Spleen (tissue), 7 donors: ENCODE measurements around the gene ITCH.

ENCODE experiments used
- CTCF ChIP-seq, 11 experiments: fragments of 200-600 bp in 7 of 11; fragments of 450-650 bp in 4 of 11; sonication (generic) in 4 of 11; IDR thresholded peaks in 8 of 11; conservative IDR thresholded peaks in 3 of 11; 1 replicate in 7 of 11; 2 replicates in 4 of 11; pipeline versions ENCODE4 v1.4.0 to v1.8.0; 2016 to 2021; ENCODE audit warnings: antibody characterized with exemption in 11 of 11, inconsistent platforms in 4 of 11, mild to moderate bottlenecking in 1 of 11
- POLR2A ChIP-seq, 3 donors: fragments of 450-650 bp; IDR thresholded peaks; one replicate each; pipeline ENCODE4 v1.5.1; 2017; ENCODE audit warnings: antibody characterized with exemption in 3 of 3, mild to moderate bottlenecking in 1 of 3
- donor health status: DM: no; HTN: no; CAD: no; lungs with moderate emphysema.
- donor health status: DM: no; HTN: no; CAD: no.
- donor health status: DM: no; HTN: no; CAD: no.

- no peak for TF ChIP-seq CTCF (IDR thresholded peaks at IDR 0.05 in 8 of 11, conservative IDR thresholded peaks at IDR 0.05 in 3 of 11)
- TF ChIP-seq POLR2A (IDR thresholded peaks at IDR 0.05), result no peak
These were observed 47.8 kb upstream of the ITCH start for GRCh38 chr20:34315236-34315635.
